Effector memory CD4-positive, alpha-beta T cell (primary cell): ENCODE results near the gene RHBG.

ENCODE experiments used
- DNase-seq, 3 donors: peaks; one replicate each; pipeline ENCODE4 v3.0.0-alpha.2; 2020
- H3K27ac ChIP-seq: 2 replicates; pipeline ENCODE4 v1.7.0; 2013; ENCODE audit warnings: mild to moderate bottlenecking, low read length, moderate library complexity; ENCODE audit not compliant: insufficient read depth, poor library complexity, severe bottlenecking
- H3K27me3 ChIP-seq: replicated peaks from 2 replicates; pipeline ENCODE4 v1.7.0; 2013; ENCODE audit warnings: mild to moderate bottlenecking, low read length; ENCODE audit not compliant: insufficient read depth, control insufficient read depth, poor library complexity, severe bottlenecking
- H3K36me3 ChIP-seq: 2 replicates; pipeline ENCODE4 v1.7.0; 2013; ENCODE audit warnings: mild to moderate bottlenecking, low read length, moderate library complexity; ENCODE audit not compliant: control insufficient read depth, insufficient read depth
- H3K4me1 ChIP-seq: 2 replicates; pipeline ENCODE4 v1.7.0; 2013; ENCODE audit warnings: low read length, mild to moderate bottlenecking; ENCODE audit not compliant: control insufficient read depth, insufficient read depth, poor library complexity, severe bottlenecking
- H3K4me3 ChIP-seq: 2 replicates; pipeline ENCODE4 v1.7.0; 2013; ENCODE audit warnings: low read length, low read depth, mild to moderate bottlenecking; ENCODE audit not compliant: insufficient read depth, poor library complexity, severe bottlenecking
- H3K9me3 ChIP-seq: 2 replicates; pipeline ENCODE4 v1.7.0; 2013; ENCODE audit warnings: mild to moderate bottlenecking, low read length, moderate library complexity; ENCODE audit not compliant: control insufficient read depth

The RHBG gene

GRCh38 chr1:156423422-156424352 lies 54.7 kb downstream of the RHBG start:
- Histone ChIP-seq H3K27me3 (peaks cover 46% of the 10 kb centered on the region), H3K27ac (no peak overlapping the region), H3K36me3 (no peaks in the 10 kb centered on the region), H3K4me3 (no peak overlapping the region), H3K4me1 (peaks cover 27% of the 10 kb centered on the region), H3K9me3 (no peaks in the 10 kb centered on the region)
- no peak for DNase-seq

GRCh38 chr1:156424806-156425432 lies 55.9 kb downstream of the RHBG start:
- H3K27me3 ChIP-seq: peaks cover 58% of the 10 kb centered on the region
- H3K9me3 ChIP-seq: no peaks in the 10 kb centered on the region
- no peaks in the 10 kb centered on the region for H3K36me3 ChIP-seq
- no peak overlapping the region for H3K4me3 ChIP-seq
- peaks cover 22% of the 10 kb centered on the region for H3K4me1 ChIP-seq
- DNase-seq: no peak
- no peak overlapping the region for H3K27ac ChIP-seq

- peaks cover 60% of the 10 kb centered on the region for H3K27me3 ChIP-seq
- H3K4me1 ChIP-seq: peaks cover 13% of the 10 kb centered on the region
- no peak for DNase-seq
- no peak overlapping the region for H3K27ac ChIP-seq
- H3K36me3 ChIP-seq: no peaks in the 10 kb centered on the region
- no peaks in the 10 kb centered on the region for H3K9me3 ChIP-seq
- no peak overlapping the region for H3K4me3 ChIP-seq
Observed at GRCh38 chr1:156425943-156426342, 56.9 kb downstream of the RHBG start.

- no peak for DNase-seq
- Histone ChIP-seq H3K4me3 (no peak overlapping the region), H3K4me1 (no peaks in the 10 kb centered on the region), H3K27me3 (peaks cover 52% of the 10 kb centered on the region), H3K9me3 (no peaks in the 10 kb centered on the region), H3K36me3 (no peaks in the 10 kb centered on the region), H3K27ac (no peak overlapping the region)
Observed at GRCh38 chr1:156427957-156428356, 58.9 kb downstream of the RHBG start.

GRCh38 chr1:156428746-156429288 lies 59.8 kb downstream of the RHBG start:
- Histone ChIP-seq H3K4me3 (no peak overlapping the region), H3K27ac (no peak overlapping the region), H3K9me3 (no peaks in the 10 kb centered on the region), H3K27me3 (peaks cover 54% of the 10 kb centered on the region), H3K4me1 (no peaks in the 10 kb centered on the region), H3K36me3 (no peaks in the 10 kb centered on the region)
- no peak for DNase-seq

GRCh38 chr1:156429313-156430060 lies 60.5 kb downstream of the RHBG start:
- Histone ChIP-seq H3K4me1 (no peaks in the 10 kb centered on the region), H3K36me3 (no peaks in the 10 kb centered on the region), H3K27ac (no peak overlapping the region), H3K27me3 (peaks cover 55% of the 10 kb centered on the region), H3K9me3 (no peaks in the 10 kb centered on the region), H3K4me3 (no peak overlapping the region)
- DNase-seq: no peak

- Histone ChIP-seq H3K36me3 (no peaks in the 10 kb centered on the region), H3K4me1 (no peaks in the 10 kb centered on the region), H3K27ac (no peak overlapping the region), H3K27me3 (peaks cover 54% of the 10 kb centered on the region), H3K9me3 (no peaks in the 10 kb centered on the region), H3K4me3 (no peak overlapping the region)
- no peak for DNase-seq
Observed at GRCh38 chr1:156430303-156430702, 61.3 kb downstream of the RHBG start.

- Histone ChIP-seq H3K9me3 (no peaks in the 10 kb centered on the region), H3K36me3 (no peaks in the 10 kb centered on the region), H3K4me3 (no peak overlapping the region), H3K27ac (no peak overlapping the region), H3K4me1 (no peaks in the 10 kb centered on the region), H3K27me3 (peaks cover 59% of the 10 kb centered on the region)
- DNase-seq: no peak
Observed at GRCh38 chr1:156430866-156431265, 61.9 kb downstream of the RHBG start.

- Histone ChIP-seq H3K9me3 (no peaks in the 10 kb centered on the region), H3K27ac (no peak overlapping the region), H3K4me3 (no peak overlapping the region), H3K27me3 (peaks cover 64% of the 10 kb centered on the region), H3K4me1 (peaks cover 3% of the 10 kb centered on the region), H3K36me3 (no peaks in the 10 kb centered on the region)
- DNase-seq: no peak
Observed at GRCh38 chr1:156431366-156431765, 62.4 kb downstream of the RHBG start.
